ENCODE data around the gene SUN3.

DNA sequence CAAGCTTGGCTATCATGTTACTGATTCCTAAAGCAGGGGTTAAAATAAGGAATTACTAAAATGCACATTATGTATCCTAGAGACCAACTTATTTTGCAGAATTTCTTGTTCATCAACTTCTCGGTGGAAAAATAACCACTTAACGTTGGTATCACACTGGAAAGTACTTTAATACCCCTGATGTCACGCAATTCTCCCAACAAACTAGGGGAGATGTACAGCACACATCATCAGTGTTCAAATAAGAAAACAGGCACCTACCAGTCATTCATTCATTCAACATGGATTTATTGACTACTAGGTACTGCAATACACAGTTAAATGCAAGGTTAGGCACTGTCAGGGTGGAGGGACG, 50.1 kb downstream of the SUN3 start:
- TF ChIP-seq, protein P1, sequence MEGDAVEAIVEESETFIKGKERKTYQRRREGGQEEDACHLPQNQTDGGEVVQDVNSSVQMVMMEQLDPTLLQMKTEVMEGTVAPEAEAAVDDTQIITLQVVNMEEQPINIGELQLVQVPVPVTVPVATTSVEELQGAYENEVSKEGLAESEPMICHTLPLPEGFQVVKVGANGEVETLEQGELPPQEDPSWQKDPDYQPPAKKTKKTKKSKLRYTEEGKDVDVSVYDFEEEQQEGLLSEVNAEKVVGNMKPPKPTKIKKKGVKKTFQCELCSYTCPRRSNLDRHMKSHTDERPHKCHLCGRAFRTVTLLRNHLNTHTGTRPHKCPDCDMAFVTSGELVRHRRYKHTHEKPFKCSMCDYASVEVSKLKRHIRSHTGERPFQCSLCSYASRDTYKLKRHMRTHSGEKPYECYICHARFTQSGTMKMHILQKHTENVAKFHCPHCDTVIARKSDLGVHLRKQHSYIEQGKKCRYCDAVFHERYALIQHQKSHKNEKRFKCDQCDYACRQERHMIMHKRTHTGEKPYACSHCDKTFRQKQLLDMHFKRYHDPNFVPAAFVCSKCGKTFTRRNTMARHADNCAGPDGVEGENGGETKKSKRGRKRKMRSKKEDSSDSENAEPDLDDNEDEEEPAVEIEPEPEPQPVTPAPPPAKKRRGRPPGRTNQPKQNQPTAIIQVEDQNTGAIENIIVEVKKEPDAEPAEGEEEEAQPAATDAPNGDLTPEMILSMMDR (IDR thresholded peaks at IDR 0.05), result no peak
- no peak for TF ChIP-seq POLR2A (IDR thresholded peaks at IDR 0.05)
- no peak for TF ChIP-seq EP300 (IDR thresholded peaks at IDR 0.05)
- no peak for TF ChIP-seq POLR2AphosphoS5 (IDR thresholded peaks at IDR 0.05)
